ENCODE results near the gene MPRIP.
A peak's percentile ranks its signal among the peaks of the same experiment; 100 is the strongest.

The MPRIP gene

DNA sequence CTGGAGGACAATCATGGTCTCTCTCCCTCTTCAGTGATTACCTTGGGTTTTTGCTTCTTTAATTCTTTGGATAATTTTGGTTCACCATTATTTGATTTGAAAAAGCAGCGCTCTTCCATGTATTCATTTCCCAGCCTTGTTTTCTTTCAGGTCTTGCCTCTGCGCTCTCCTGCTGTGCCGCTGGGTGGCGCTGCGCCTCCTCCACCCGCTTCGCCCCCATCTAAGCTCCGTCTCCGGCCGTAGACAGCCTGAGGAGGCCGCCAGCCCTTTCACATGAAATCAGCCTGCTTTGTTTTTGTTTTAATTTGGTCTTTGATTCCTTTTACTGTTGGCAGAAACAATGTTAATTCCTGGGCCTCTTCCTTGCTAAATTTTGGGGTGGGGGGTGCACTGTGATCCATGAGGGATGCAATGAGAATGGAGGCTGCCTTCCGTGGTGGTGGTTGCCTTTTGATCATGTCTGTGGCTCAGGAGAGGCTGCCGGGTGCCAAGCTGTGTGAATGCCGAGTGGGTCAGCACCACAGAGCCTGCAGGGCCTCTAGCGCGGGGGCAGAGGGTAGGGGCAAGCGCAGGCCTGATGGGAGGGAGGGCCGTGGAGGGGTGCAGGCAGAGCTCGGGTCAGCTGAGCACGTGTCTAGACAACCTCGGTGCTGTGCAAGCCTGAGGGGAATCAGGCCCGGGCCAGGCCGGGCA, 99.7 kb downstream of the MPRIP start:
- Histone ChIP-seq H3K4me2 (ENCODE audit: low read length) (no peak overlapping the region), H4K12ac (ENCODE audit: low read depth, low read length) (no peak overlapping the region), H2AK5ac (ENCODE audit: low read length) (no peak overlapping the region), H2BK12ac (ENCODE audit: low read length) (no peak overlapping the region), H3K79me1 (ENCODE audit: low read length) (no peaks in the 10 kb centered on the region), H4K91ac (ENCODE audit: low read depth, low read length) (no peak overlapping the region), H2BK120ac (ENCODE audit: insufficient read depth, low read length, poor library complexity) (no peak overlapping the region), H3K4me1 (ENCODE audit: control insufficient read depth in 1 of 2, insufficient read depth in 2 of 2, low read length in 2 of 2) (no peaks in the 10 kb centered on the region), H3K14ac (ENCODE audit: low read length) (no peak overlapping the region), H3K27ac (ENCODE audit: low read depth, low read length) (no peak overlapping the region), H3K9me3 (ENCODE audit: insufficient read depth, low read depth, low read length) (no peaks in the 10 kb centered on the region), H3K18ac (ENCODE audit: low read length) (no peak overlapping the region), H3K79me2 (ENCODE audit: control insufficient read depth, insufficient read depth, low read length, poor library complexity) (no peaks in the 10 kb centered on the region), H3K4me3 (ENCODE audit: low read depth, low read length) (no peak overlapping the region), H3K23ac (ENCODE audit: low read length) (no peak overlapping the region), H3K27me3 (ENCODE audit: insufficient read depth, low read length) (no peaks in the 10 kb centered on the region), H2BK5ac (ENCODE audit: low read depth, low read length, poor library complexity) (no peak overlapping the region), H3K36me3 (ENCODE audit: control insufficient read depth in 1 of 2, insufficient read depth in 2 of 2, low read length in 2 of 2) (peaks cover 89 to 91% of the 10 kb centered on the region in 2 experiments), H2AFZ (ENCODE audit: insufficient read depth, low read length, poor library complexity) (no peak overlapping the region), H3K4ac (ENCODE audit: low read depth, low read length) (no peak overlapping the region), H4K8ac (ENCODE audit: low read depth, low read length) (no peak overlapping the region), H3K9ac (ENCODE audit: low read length) (no peak overlapping the region)
- no CpG with 5 or more reads among the region's 23 CpGs for WGBS (ENCODE audit: extremely low coverage, insufficient coverage, insufficient read length)
- peak in 1 of 2 donors; percentile 35 for DNase-seq

DNA sequence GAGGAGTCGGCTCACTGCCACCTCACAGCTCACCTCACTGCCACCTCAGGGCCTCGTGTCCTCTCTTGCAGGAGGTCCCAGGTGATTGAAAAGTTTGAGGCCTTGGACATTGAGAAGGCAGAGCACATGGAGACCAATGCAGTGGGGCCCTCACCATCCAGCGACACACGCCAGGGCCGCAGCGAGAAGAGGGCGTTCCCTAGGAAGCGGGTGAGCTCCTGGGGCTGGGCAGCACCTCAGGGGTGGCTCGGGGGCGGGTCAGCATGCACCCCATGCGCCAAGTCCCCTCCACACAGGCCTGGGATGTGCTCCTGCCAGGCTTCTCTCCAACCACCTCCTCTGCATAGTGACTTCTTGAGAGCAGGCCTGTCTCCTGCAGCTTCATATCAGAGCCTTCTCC, 100.3 kb downstream of the MPRIP start:
- no peaks in the 10 kb centered on the region for H3K79me2 ChIP-seq (ENCODE audit: control insufficient read depth, insufficient read depth, low read length, poor library complexity)
- H4K12ac ChIP-seq (ENCODE audit: low read depth, low read length), result no peak overlapping the region
- H4K91ac ChIP-seq (ENCODE audit: low read depth, low read length), result no peak overlapping the region
- H3K14ac ChIP-seq (ENCODE audit: low read length), result no peak overlapping the region
- H4K8ac ChIP-seq (ENCODE audit: low read depth, low read length), result no peak overlapping the region
- no peak overlapping the region for H3K27ac ChIP-seq (ENCODE audit: low read depth, low read length)
- WGBS (ENCODE audit: extremely low coverage, insufficient coverage, insufficient read length), result no CpG with 5 or more reads among the region's 11 CpGs
- H3K4me2 ChIP-seq (ENCODE audit: low read length), result no peak overlapping the region
- no peak for DNase-seq
- no peak overlapping the region for H3K23ac ChIP-seq (ENCODE audit: low read length)
- no peaks in the 10 kb centered on the region for H3K27me3 ChIP-seq (ENCODE audit: insufficient read depth, low read length)
- H2BK12ac ChIP-seq (ENCODE audit: low read length), result no peak overlapping the region
- no peak overlapping the region for H2AK5ac ChIP-seq (ENCODE audit: low read length)
- H3K4ac ChIP-seq (ENCODE audit: low read depth, low read length), result no peak overlapping the region
- H2BK120ac ChIP-seq (ENCODE audit: insufficient read depth, low read length, poor library complexity), result no peak overlapping the region
- H3K9me3 ChIP-seq (ENCODE audit: insufficient read depth, low read depth, low read length), result no peaks in the 10 kb centered on the region
- peaks cover 92 to 94% of the 10 kb centered on the region in 2 experiments for H3K36me3 ChIP-seq (ENCODE audit: control insufficient read depth in 1 of 2, insufficient read depth in 2 of 2, low read length in 2 of 2)
- H2BK5ac ChIP-seq (ENCODE audit: low read depth, low read length, poor library complexity), result no peak overlapping the region
- no peak overlapping the region for H3K4me3 ChIP-seq (ENCODE audit: low read depth, low read length)
- H2AFZ ChIP-seq (ENCODE audit: insufficient read depth, low read length, poor library complexity), result no peak overlapping the region
- no peak overlapping the region for H3K9ac ChIP-seq (ENCODE audit: low read length)
- no peak overlapping the region for H3K18ac ChIP-seq (ENCODE audit: low read length)
- no peaks in the 10 kb centered on the region for H3K79me1 ChIP-seq (ENCODE audit: low read length)
- no peaks in the 10 kb centered on the region for H3K4me1 ChIP-seq (ENCODE audit: control insufficient read depth in 1 of 2, insufficient read depth in 2 of 2, low read length in 2 of 2)

DNA sequence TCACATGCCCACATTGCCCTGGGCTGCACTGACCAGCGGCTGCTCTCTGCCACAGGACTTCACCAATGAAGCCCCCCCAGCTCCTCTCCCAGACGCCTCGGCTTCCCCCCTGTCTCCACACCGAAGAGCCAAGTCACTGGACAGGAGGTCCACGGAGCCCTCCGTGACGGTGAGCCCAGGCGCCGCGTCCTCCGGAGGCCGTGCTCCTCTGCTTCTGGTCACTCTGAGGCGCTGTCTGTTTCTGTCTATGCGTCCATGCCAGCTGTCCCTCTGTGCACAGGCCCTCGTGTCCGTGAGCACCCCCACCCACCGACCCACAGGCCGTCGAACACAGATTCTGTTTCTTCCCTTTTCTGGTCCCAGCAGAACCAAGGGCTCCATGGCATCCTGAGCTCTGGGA, 101.2 kb downstream of the MPRIP start:
- no peaks in the 10 kb centered on the region for H3K9me3 ChIP-seq (ENCODE audit: insufficient read depth, low read depth, low read length)
- H4K12ac ChIP-seq (ENCODE audit: low read depth, low read length), result no peak overlapping the region
- H3K36me3 ChIP-seq (ENCODE audit: control insufficient read depth in 1 of 2, insufficient read depth in 2 of 2, low read length in 2 of 2), result peaks cover 87 to 92% of the 10 kb centered on the region in 2 experiments
- no peak overlapping the region for H3K27ac ChIP-seq (ENCODE audit: low read depth, low read length)
- no peaks in the 10 kb centered on the region for H3K27me3 ChIP-seq (ENCODE audit: insufficient read depth, low read length)
- no peak overlapping the region for H2BK5ac ChIP-seq (ENCODE audit: low read depth, low read length, poor library complexity)
- no peak overlapping the region for H3K4me2 ChIP-seq (ENCODE audit: low read length)
- no peak overlapping the region for H2BK120ac ChIP-seq (ENCODE audit: insufficient read depth, low read length, poor library complexity)
- H3K9ac ChIP-seq (ENCODE audit: low read length), result no peak overlapping the region
- H3K23ac ChIP-seq (ENCODE audit: low read length), result no peak overlapping the region
- H2AK5ac ChIP-seq (ENCODE audit: low read length), result no peak overlapping the region
- no peaks in the 10 kb centered on the region for H3K79me1 ChIP-seq (ENCODE audit: low read length)
- H3K18ac ChIP-seq (ENCODE audit: low read length), result no peak overlapping the region
- no peak for DNase-seq
- H3K4me1 ChIP-seq (ENCODE audit: control insufficient read depth in 1 of 2, insufficient read depth in 2 of 2, low read length in 2 of 2), result no peaks in the 10 kb centered on the region
- no peak overlapping the region for H3K4me3 ChIP-seq (ENCODE audit: low read depth, low read length)
- H3K79me2 ChIP-seq (ENCODE audit: control insufficient read depth, insufficient read depth, low read length, poor library complexity), result no peaks in the 10 kb centered on the region
- H3K4ac ChIP-seq (ENCODE audit: low read depth, low read length), result no peak overlapping the region
- H3K14ac ChIP-seq (ENCODE audit: low read length), result no peak overlapping the region
- H2AFZ ChIP-seq (ENCODE audit: insufficient read depth, low read length, poor library complexity), result peak overlapping the region; percentile 28
- H4K8ac ChIP-seq (ENCODE audit: low read depth, low read length), result no peak overlapping the region
- no peak overlapping the region for H4K91ac ChIP-seq (ENCODE audit: low read depth, low read length)
- no peak overlapping the region for H2BK12ac ChIP-seq (ENCODE audit: low read length)
- no CpG with 5 or more reads among the region's 19 CpGs for WGBS (ENCODE audit: extremely low coverage, insufficient coverage, insufficient read length)

DNA sequence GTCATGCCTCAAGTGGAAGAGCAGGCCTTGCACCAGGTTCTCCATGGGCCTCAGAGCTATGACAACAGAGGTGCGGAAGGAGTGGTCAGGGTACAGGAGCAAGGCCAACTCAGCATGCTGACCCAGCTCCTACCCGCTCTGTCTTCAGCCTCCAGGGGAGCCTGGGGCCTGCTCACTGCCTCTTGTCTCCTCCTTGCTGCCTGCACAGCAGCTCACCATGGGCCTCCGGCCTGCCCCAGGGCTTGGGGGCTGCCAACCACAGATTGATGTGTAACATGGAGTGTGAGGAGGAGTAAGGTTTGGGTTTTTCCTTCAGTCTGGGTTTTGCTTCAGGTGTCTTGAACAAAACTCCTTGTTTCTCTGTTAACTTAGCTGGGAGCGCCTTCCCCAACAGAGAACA, 101.8 kb downstream of the MPRIP start:
- Histone ChIP-seq H2AFZ (ENCODE audit: insufficient read depth, low read length, poor library complexity) (no peak overlapping the region), H3K14ac (ENCODE audit: low read length) (no peak overlapping the region), H3K27ac (ENCODE audit: low read depth, low read length) (no peak overlapping the region), H3K23ac (ENCODE audit: low read length) (no peak overlapping the region), H3K79me2 (ENCODE audit: control insufficient read depth, insufficient read depth, low read length, poor library complexity) (no peaks in the 10 kb centered on the region), H3K18ac (ENCODE audit: low read length) (no peak overlapping the region), H4K91ac (ENCODE audit: low read depth, low read length) (no peak overlapping the region), H3K27me3 (ENCODE audit: insufficient read depth, low read length) (no peaks in the 10 kb centered on the region), H4K12ac (ENCODE audit: low read depth, low read length) (no peak overlapping the region), H2BK5ac (ENCODE audit: low read depth, low read length, poor library complexity) (no peak overlapping the region), H2AK5ac (ENCODE audit: low read length) (no peak overlapping the region), H3K4me1 (ENCODE audit: control insufficient read depth in 1 of 2, insufficient read depth in 2 of 2, low read length in 2 of 2) (no peaks in the 10 kb centered on the region), H3K4me2 (ENCODE audit: low read length) (no peak overlapping the region), H2BK120ac (ENCODE audit: insufficient read depth, low read length, poor library complexity) (no peak overlapping the region), H3K9me3 (ENCODE audit: insufficient read depth, low read depth, low read length) (no peaks in the 10 kb centered on the region), H4K8ac (ENCODE audit: low read depth, low read length) (no peak overlapping the region), H3K4ac (ENCODE audit: low read depth, low read length) (no peak overlapping the region), H3K79me1 (ENCODE audit: low read length) (no peaks in the 10 kb centered on the region), H3K4me3 (ENCODE audit: low read depth, low read length) (no peak overlapping the region), H2BK12ac (ENCODE audit: low read length) (no peak overlapping the region), H3K9ac (ENCODE audit: low read length) (no peak overlapping the region), H3K36me3 (ENCODE audit: control insufficient read depth in 1 of 2, insufficient read depth in 2 of 2, low read length in 2 of 2) (peaks cover 81 to 87% of the 10 kb centered on the region in 2 experiments)
- DNase-seq, result no peak
- no CpG with 5 or more reads among the region's 4 CpGs for WGBS (ENCODE audit: extremely low coverage, insufficient coverage, insufficient read length)

All from trophoblast cell (in vitro differentiated cells and primary cell).